HCT116 (cell line): Measurements from ENCODE around the gene MUC5B.
A peak's percentile ranks its signal among the peaks of the same experiment; 100 is the strongest.

Source experiments
- CBX3 ChIP-seq: IDR thresholded peaks from 2 replicates; pipeline ENCODE4 v1.6.1; 2012; ENCODE audit warnings: low read depth
- EGR1 ChIP-seq: IDR thresholded peaks from 2 replicates; pipeline ENCODE4 v1.6.1; 2012; ENCODE audit warnings: low read depth
- EZH2 ChIP-seq: fragments of 200-600 bp; sonication (generic); IDR thresholded peaks from 2 replicates; pipeline ENCODE4 v1.6.1; 2017; ENCODE audit warnings: antibody characterized with exemption, mixed run types
- EZH2phosphoT487 ChIP-seq: fragments of 200-600 bp; IDR thresholded peaks from 2 replicates; pipeline ENCODE4 v1.6.1; 2018; ENCODE audit warnings: antibody characterized with exemption, borderline replicate concordance
- POLR2A ChIP-seq: IDR thresholded peaks from 2 replicates; pipeline ENCODE4 v1.7.0; 2011; ENCODE audit warnings: borderline replicate concordance; ENCODE audit not compliant: insufficient read depth, insufficient read length; ENCODE audit errors: extremely low read depth
- POLR2AphosphoS5 ChIP-seq: IDR thresholded peaks from 2 replicates; pipeline ENCODE4 v1.6.1; 2011; ENCODE audit warnings: mild to moderate bottlenecking, low read depth, low read length, moderate library complexity
- RAD21 ChIP-seq: IDR thresholded peaks from 2 replicates; pipeline ENCODE4 v1.6.1; 2012; ENCODE audit warnings: low read depth, mild to moderate bottlenecking
- SP1 ChIP-seq: IDR thresholded peaks from 2 replicates; pipeline ENCODE4 v1.6.1; 2012; ENCODE audit warnings: low read depth
- YY1 ChIP-seq: IDR thresholded peaks from 2 replicates; pipeline ENCODE4 v1.6.1; 2011; ENCODE audit warnings: low read length, low read depth, moderate library complexity, mild to moderate bottlenecking; ENCODE audit not compliant: insufficient replicate concordance; ENCODE audit errors: extremely low read depth
- TF ChIP-seq, protein P1 (sequence below), 3 experiments: fragments of 200-600 bp in 1 of 3; sonication (generic) in 1 of 3; IDR thresholded peaks in 2 of 3; conservative IDR thresholded peaks in 1 of 3; 2 replicates each; pipeline ENCODE4 v1.5.1; 2012 to 2017; ENCODE audit warnings: low read depth in 2 of 3, low read length in 2 of 3, antibody characterized with exemption in 1 of 3, borderline replicate concordance in 1 of 3, control low read depth in 1 of 3, mild to moderate bottlenecking in 1 of 3, mixed read lengths in 1 of 3, mixed run types in 1 of 3, moderate library complexity in 1 of 3; ENCODE audit not compliant: insufficient read depth in 1 of 3
- TF ChIP-seq, protein P2 (sequence below): IDR thresholded peaks from 2 replicates; pipeline ENCODE4 v1.6.1; 2012
- TF ChIP-seq, protein P3 (sequence below): IDR thresholded peaks from 2 replicates; pipeline ENCODE4 v1.6.1; 2012; ENCODE audit warnings: low read depth

DNA sequence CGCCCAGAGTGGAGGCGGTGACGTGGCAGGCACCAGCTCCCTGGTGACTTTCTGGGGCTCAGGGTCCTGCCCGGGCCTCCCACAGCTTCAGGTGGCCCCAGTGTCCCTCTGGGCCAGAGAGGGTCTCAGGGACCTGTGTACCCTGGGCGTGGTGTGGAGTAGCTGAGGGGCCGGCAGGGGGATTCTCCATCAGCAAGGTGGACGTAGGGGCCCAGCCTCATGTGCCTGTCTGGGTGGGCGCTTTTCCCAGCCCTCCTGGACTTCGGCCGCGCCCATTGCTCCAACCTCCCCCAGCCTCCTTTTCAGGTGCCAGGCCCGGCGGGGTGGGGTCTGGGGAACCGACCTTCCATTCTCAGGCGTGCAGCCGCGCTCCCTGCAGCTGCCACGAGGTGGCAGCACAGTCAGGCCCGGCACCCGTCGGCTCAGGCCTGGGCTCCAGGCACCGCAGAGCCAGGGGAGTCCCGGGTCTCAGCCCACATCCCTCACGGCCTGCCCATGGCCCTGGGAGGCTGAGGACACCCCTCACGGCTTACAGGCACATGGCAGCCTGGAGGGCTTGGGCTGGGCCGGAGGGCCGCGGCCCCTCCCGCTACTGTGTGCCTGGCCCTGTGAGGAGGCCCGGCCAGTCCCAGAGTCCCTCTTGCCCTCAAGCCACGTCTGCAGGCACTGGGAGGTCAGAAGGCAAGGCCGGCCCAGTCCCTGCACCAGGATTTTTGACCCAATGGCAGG, 19.9 kb upstream of the MUC5B start:
- TF ChIP-seq, protein P1, sequence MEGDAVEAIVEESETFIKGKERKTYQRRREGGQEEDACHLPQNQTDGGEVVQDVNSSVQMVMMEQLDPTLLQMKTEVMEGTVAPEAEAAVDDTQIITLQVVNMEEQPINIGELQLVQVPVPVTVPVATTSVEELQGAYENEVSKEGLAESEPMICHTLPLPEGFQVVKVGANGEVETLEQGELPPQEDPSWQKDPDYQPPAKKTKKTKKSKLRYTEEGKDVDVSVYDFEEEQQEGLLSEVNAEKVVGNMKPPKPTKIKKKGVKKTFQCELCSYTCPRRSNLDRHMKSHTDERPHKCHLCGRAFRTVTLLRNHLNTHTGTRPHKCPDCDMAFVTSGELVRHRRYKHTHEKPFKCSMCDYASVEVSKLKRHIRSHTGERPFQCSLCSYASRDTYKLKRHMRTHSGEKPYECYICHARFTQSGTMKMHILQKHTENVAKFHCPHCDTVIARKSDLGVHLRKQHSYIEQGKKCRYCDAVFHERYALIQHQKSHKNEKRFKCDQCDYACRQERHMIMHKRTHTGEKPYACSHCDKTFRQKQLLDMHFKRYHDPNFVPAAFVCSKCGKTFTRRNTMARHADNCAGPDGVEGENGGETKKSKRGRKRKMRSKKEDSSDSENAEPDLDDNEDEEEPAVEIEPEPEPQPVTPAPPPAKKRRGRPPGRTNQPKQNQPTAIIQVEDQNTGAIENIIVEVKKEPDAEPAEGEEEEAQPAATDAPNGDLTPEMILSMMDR (IDR thresholded peaks at IDR 0.05 in 2 of 3, conservative IDR thresholded peaks at IDR 0.05 in 1 of 3; ENCODE audit: borderline replicate concordance in 1 of 3, insufficient read depth in 1 of 3, low read depth in 2 of 3, low read length in 2 of 3): peak; percentile 71 to 97 (median 83)
- TF ChIP-seq YY1 (no peak), RAD21 (peak; percentile 86), SP1 (no peak), CBX3 (no peak), EZH2 (no peak), POLR2A (no peak), EZH2phosphoT487 (no peak), POLR2AphosphoS5 (no peak), EGR1 (no peak)
- TF ChIP-seq, protein P2, sequence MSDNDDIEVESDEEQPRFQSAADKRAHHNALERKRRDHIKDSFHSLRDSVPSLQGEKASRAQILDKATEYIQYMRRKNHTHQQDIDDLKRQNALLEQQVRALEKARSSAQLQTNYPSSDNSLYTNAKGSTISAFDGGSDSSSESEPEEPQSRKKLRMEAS: 0 out of 2 replicates have a peak, but pooled peaks have one; percentile 14
- TF ChIP-seq, protein P3, sequence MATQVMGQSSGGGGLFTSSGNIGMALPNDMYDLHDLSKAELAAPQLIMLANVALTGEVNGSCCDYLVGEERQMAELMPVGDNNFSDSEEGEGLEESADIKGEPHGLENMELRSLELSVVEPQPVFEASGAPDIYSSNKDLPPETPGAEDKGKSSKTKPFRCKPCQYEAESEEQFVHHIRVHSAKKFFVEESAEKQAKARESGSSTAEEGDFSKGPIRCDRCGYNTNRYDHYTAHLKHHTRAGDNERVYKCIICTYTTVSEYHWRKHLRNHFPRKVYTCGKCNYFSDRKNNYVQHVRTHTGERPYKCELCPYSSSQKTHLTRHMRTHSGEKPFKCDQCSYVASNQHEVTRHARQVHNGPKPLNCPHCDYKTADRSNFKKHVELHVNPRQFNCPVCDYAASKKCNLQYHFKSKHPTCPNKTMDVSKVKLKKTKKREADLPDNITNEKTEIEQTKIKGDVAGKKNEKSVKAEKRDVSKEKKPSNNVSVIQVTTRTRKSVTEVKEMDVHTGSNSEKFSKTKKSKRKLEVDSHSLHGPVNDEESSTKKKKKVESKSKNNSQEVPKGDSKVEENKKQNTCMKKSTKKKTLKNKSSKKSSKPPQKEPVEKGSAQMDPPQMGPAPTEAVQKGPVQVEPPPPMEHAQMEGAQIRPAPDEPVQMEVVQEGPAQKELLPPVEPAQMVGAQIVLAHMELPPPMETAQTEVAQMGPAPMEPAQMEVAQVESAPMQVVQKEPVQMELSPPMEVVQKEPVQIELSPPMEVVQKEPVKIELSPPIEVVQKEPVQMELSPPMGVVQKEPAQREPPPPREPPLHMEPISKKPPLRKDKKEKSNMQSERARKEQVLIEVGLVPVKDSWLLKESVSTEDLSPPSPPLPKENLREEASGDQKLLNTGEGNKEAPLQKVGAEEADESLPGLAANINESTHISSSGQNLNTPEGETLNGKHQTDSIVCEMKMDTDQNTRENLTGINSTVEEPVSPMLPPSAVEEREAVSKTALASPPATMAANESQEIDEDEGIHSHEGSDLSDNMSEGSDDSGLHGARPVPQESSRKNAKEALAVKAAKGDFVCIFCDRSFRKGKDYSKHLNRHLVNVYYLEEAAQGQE: no peak
